Mesendoderm (in vitro differentiated cells): ENCODE results near the gene GPRIN1.
"Not testable (repeated sequence)": the region's sequence is repeated elsewhere in the genome, so short reads cannot be mapped to it uniquely, and the experiment has no call there.

ENCODE experiments used
- DNase-seq: peaks from one replicate; pipeline ENCODE4 v3.0.0; 2013
- H2AK5ac ChIP-seq: 2 replicates; pipeline ENCODE4 v1.6.1; 2013; ENCODE audit warnings: low read length, inconsistent platforms
- H2BK120ac ChIP-seq: 2 replicates; pipeline ENCODE4 v1.6.1; 2013; ENCODE audit warnings: low read depth, mild to moderate bottlenecking, low read length, moderate library complexity, mixed read lengths
- H2BK15ac ChIP-seq: replicated peaks from 2 replicates; pipeline ENCODE4 v1.6.1; 2013; ENCODE audit warnings: low read depth, mild to moderate bottlenecking, moderate library complexity
- H2BK5ac ChIP-seq: 2 replicates; pipeline ENCODE4 v1.6.1; 2013; ENCODE audit warnings: low read length, inconsistent platforms
- H3K18ac ChIP-seq: 2 replicates; pipeline ENCODE4 v1.6.1; 2013; ENCODE audit warnings: mild to moderate bottlenecking, low read length, mixed read lengths
- H3K23ac ChIP-seq: one replicate; pipeline ENCODE4 v1.6.1; 2013; ENCODE audit warnings: low read length
- H3K27ac ChIP-seq: 2 replicates; pipeline ENCODE4 v1.5.1; 2013; ENCODE audit warnings: low read depth, mild to moderate bottlenecking, inconsistent platforms, low read length, moderate library complexity
- H3K27me3 ChIP-seq: 2 replicates; pipeline ENCODE4 v1.6.1; 2013; ENCODE audit warnings: low read length, control low read depth, mild to moderate bottlenecking, inconsistent platforms; ENCODE audit not compliant: insufficient read depth, poor library complexity
- H3K36me3 ChIP-seq: 2 replicates; pipeline ENCODE4 v1.6.1; 2013; ENCODE audit warnings: low read length, inconsistent platforms; ENCODE audit not compliant: control insufficient read depth, insufficient read depth
- H3K4ac ChIP-seq: one replicate; pipeline ENCODE4 v1.6.1; 2013; ENCODE audit warnings: low read depth, mild to moderate bottlenecking, low read length, moderate library complexity
- H3K4me1 ChIP-seq: 2 replicates; pipeline ENCODE4 v1.6.1; 2013; ENCODE audit warnings: low read depth, low read length, inconsistent platforms; ENCODE audit not compliant: control insufficient read depth
- H3K4me2 ChIP-seq: 2 replicates; pipeline ENCODE4 v1.6.1; 2013; ENCODE audit warnings: low read length
- H3K4me3 ChIP-seq: 2 replicates; pipeline ENCODE4 v1.5.1; 2013; ENCODE audit warnings: mild to moderate bottlenecking, low read length
- H3K56ac ChIP-seq: one replicate; pipeline ENCODE4 v1.6.1; 2013; ENCODE audit warnings: low read length
- H3K79me1 ChIP-seq: 2 replicates; pipeline ENCODE4 v1.6.1; 2013; ENCODE audit warnings: low read length, inconsistent platforms
- H3K79me2 ChIP-seq: 2 replicates; pipeline ENCODE4 v1.6.1; 2013; ENCODE audit warnings: mild to moderate bottlenecking, low read length; ENCODE audit not compliant: control insufficient read depth, insufficient read depth
- H3K9ac ChIP-seq: 2 replicates; pipeline ENCODE4 v1.6.1; 2013; ENCODE audit warnings: low read length, inconsistent platforms
- H4K5ac ChIP-seq: one replicate; pipeline ENCODE4 v1.6.1; 2013; ENCODE audit warnings: low read length
- H4K8ac ChIP-seq: one replicate; pipeline ENCODE4 v1.6.1; 2013; ENCODE audit warnings: low read depth, mild to moderate bottlenecking, control low read depth, low read length, moderate library complexity
- WGBS: extraction: QIAGEN DNeasy Blood & Tissue Kit; methylation state at CpG from one replicate; pipeline ENCODE4 v1.1.7; 2013; ENCODE audit warnings: low lambda C conversion rate, missing lambda C conversion rate; ENCODE audit not compliant: insufficient coverage; ENCODE audit errors: extremely low coverage; 5-methylcytosine and 5-hydroxymethylcytosine counted together

Gene GPRIN1

DNA sequence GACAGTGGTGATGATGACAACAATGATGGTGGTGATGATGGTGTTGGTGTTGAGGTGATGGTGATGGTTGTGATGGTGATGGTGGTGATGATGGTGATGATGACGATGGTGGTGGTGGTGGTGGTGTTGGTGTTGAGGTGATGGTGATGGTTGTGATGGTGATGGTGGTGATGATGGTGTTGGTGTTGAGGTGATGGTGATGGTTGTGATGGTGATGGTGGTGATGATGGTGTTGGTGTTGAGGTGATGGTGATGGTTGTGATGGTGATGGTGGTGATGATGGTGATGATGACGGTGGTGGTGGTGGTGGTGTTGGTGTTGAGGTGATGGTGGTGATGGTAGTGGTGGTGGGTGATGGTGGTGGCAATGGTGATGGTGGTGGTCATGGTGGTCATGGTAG, 18.3 kb downstream of the GPRIN1 start:
- not testable (repeated sequence) for H3K4me1 ChIP-seq, H2BK5ac ChIP-seq, H2BK120ac ChIP-seq, H3K27ac ChIP-seq, H3K9ac ChIP-seq, H3K4me2 ChIP-seq, H3K18ac ChIP-seq, H3K79me2 ChIP-seq, DNase-seq, H3K23ac ChIP-seq, H3K27me3 ChIP-seq, H3K79me1 ChIP-seq, H3K4ac ChIP-seq, H3K4me3 ChIP-seq, H4K8ac ChIP-seq, H2AK5ac ChIP-seq, H3K56ac ChIP-seq, H2BK15ac ChIP-seq, H3K36me3 ChIP-seq, H4K5ac ChIP-seq
- no CpG with 5 or more reads among the region's 2 CpGs for WGBS

DNA sequence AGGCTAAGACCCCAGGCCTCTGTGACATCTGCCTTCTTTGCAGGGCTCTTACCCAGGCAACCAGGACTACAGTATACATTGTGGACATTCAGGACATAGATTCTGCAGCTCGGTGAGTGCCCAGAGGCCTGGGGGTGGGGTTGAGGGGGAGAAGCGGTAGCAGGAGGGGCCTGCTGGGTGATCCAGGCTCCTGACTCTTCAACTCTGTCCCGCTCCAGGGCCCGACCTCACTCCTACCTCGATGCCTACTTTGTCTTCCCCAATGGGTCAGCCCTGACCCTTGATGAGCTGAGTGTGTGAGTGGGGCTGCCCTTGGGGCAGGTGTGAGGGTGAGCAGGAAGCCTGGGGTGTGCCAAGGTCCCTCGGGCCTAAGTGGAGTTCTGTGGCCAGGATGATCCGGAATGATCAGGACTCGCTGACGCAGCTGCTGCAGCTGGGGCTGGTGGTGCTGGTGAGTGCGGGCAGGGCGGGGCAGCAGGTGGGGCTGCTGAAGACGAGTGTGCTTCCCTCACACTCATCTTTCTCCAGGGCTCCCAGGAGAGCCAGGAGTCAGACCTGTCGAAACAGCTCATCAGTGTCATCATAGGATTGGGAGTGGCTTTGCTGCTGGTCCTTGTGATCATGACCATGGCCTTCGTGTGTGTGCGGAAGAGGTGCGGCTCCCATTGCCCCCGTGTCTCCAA, 19.8 kb downstream of the GPRIN1 start:
- Histone ChIP-seq H3K79me2 (no peaks in the 10 kb centered on the region), H3K27me3 (no peaks in the 10 kb centered on the region), H3K79me1 (no peaks in the 10 kb centered on the region), H2BK5ac (no peak overlapping the region), H3K18ac (no peak overlapping the region), H3K23ac (no peak overlapping the region), H3K27ac (no peak overlapping the region), H3K36me3 (no peaks in the 10 kb centered on the region), H3K56ac (no peak overlapping the region), H2AK5ac (no peak overlapping the region), H3K9ac (no peak overlapping the region), H3K4me1 (no peaks in the 10 kb centered on the region), H3K4me2 (no peak overlapping the region), H3K4me3 (no peak overlapping the region), H2BK120ac (no peak overlapping the region), H3K4ac (no peak overlapping the region), H4K8ac (no peak overlapping the region), H4K5ac (no peak overlapping the region), H2BK15ac (no peak overlapping the region)
- no CpG with 5 or more reads among the region's 17 CpGs for WGBS
- DNase-seq = no peak

DNA sequence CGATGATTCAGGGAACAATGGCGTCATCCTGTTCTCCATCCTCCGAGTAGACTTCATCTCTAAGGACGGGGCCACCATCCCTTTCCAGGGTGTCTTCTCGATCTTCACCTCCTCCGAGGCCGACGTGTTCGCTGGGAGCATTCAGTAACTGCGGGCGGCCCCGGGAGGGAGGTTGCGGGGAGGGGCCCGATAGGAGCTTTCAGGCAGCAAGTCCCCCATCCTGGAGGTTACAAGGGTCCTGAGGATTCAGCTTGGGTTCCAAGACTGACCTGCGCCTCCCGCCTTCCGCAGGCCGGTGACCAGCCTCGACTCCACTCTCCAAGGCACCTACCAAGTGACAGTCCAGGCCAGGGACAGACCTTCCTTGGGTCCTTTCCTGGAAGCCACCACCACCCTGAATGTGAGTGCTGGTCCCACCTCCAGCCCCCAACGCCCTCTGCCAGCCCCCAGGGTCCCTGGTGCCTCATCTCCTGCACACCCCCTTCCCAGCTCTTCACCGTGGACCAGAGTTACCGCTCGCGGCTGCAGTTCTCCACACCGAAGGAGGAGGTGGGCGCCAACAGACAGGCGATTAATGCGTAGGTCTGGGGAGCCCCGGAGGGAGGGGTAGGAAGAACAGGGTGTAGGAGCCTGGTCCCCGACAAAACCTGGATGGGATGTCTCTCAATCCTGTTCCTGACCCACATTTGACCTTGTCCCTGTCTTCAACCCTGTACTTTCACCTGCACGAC, 20.8 kb downstream of the GPRIN1 start:
- Histone ChIP-seq H3K18ac (no peak overlapping the region), H3K4ac (no peak overlapping the region), H3K36me3 (no peaks in the 10 kb centered on the region), H3K4me2 (no peak overlapping the region), H4K5ac (no peak overlapping the region), H3K4me3 (no peak overlapping the region), H3K4me1 (no peaks in the 10 kb centered on the region), H3K23ac (no peak overlapping the region), H2AK5ac (no peak overlapping the region), H3K9ac (no peak overlapping the region), H3K27ac (no peak overlapping the region), H2BK5ac (no peak overlapping the region), H2BK15ac (no peak overlapping the region), H3K27me3 (no peaks in the 10 kb centered on the region), H3K79me1 (no peaks in the 10 kb centered on the region), H4K8ac (no peak overlapping the region), H2BK120ac (no peak overlapping the region), H3K79me2 (no peaks in the 10 kb centered on the region), H3K56ac (no peak overlapping the region)
- no peak for DNase-seq
- no CpG with 5 or more reads among the region's 31 CpGs for WGBS

DNA sequence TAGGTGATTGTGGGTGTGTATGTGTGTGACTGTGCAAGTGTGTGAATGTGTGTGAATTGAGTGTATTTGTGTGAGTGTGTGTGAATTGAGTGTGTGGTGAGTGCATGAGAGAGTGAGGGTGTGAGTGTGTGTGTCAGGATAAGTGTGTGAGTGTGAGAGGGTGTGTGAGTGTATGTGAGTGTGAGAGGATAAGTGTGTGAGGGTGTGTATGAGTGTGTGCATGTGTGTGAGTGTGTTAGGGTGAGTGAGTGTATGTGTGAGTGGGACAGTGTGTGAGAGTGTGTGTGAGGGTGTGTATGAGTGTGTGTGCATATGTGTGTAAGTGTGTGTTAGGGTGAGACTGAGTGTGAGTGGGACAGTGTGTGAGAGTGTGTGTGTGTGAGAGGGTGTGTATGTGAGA, 21.7 kb downstream of the GPRIN1 start:
- Histone ChIP-seq H3K18ac (no peak overlapping the region), H4K5ac (no peak overlapping the region), H3K27ac (no peak overlapping the region), H3K79me2 (no peaks in the 10 kb centered on the region), H3K56ac (no peak overlapping the region), H3K79me1 (no peaks in the 10 kb centered on the region), H3K4ac (no peak overlapping the region), H3K23ac (no peak overlapping the region), H3K4me3 (no peak overlapping the region), H3K9ac (no peak overlapping the region), H2BK15ac (no peak overlapping the region), H2BK120ac (no peak overlapping the region), H3K27me3 (no peaks in the 10 kb centered on the region), H2BK5ac (no peak overlapping the region), H3K4me1 (no peaks in the 10 kb centered on the region), H3K4me2 (no peak overlapping the region), H3K36me3 (no peaks in the 10 kb centered on the region), H2AK5ac (no peak overlapping the region), H4K8ac (no peak overlapping the region)
- no peak for DNase-seq

DNA sequence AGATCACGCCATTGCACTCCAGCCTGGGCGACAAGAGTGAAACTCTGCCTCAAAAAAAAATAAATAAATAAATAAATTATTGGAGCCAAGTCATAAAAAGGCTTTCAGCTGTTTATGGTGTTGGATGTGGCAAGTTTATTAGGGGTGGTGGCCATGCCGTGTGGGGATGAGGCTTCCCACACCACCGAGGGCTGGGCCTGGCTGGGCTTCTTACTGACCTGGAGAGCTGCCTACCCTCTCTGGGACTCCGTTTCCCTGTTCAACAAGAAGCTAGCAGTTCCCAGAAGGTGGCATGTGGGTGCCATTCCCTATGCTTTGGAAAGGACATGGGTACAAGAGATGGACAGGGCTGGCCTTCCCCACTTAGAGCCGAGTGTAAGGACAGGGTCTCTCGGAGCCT, 22.6 kb downstream of the GPRIN1 start:
- H3K4me2 ChIP-seq = no peak overlapping the region
- no peak overlapping the region for H2AK5ac ChIP-seq
- H3K4ac ChIP-seq = no peak overlapping the region
- no peak overlapping the region for H2BK5ac ChIP-seq
- H3K79me2 ChIP-seq = no peaks in the 10 kb centered on the region
- H2BK15ac ChIP-seq = no peak overlapping the region
- no peaks in the 10 kb centered on the region for H3K36me3 ChIP-seq
- H3K27me3 ChIP-seq = no peaks in the 10 kb centered on the region
- H3K79me1 ChIP-seq = no peaks in the 10 kb centered on the region
- H2BK120ac ChIP-seq = no peak overlapping the region
- H4K8ac ChIP-seq = no peak overlapping the region
- no peak overlapping the region for H3K4me3 ChIP-seq
- no CpG with 5 or more reads among the region's 7 CpGs for WGBS
- no peak overlapping the region for H4K5ac ChIP-seq
- no peaks in the 10 kb centered on the region for H3K4me1 ChIP-seq
- no peak overlapping the region for H3K18ac ChIP-seq
- H3K56ac ChIP-seq = no peak overlapping the region
- DNase-seq = no peak
- H3K27ac ChIP-seq = no peak overlapping the region
- no peak overlapping the region for H3K23ac ChIP-seq
- no peak overlapping the region for H3K9ac ChIP-seq

DNA sequence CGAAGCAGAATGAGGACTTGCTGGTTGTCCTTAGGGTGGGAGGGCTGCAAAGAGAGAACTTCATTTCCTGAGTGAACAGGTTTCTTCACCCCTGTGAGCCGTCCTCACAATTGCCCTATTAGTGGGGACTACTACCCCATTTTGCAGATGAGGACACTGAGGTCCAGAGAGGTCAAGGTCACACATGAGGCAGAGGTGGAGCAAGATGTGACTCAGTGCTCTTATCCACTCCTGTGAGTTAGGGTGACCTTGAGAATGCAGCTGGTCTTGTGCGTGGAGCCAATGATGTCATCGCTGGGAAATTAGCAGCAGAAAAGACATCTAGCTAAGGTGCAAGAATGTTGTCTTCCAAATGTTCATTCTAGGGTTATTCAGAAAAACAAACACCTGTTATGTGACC, 26.9 kb downstream of the GPRIN1 start:
- no peaks in the 10 kb centered on the region for H3K79me1 ChIP-seq
- H3K23ac ChIP-seq = no peak overlapping the region
- H3K18ac ChIP-seq = no peak overlapping the region
- no peak for DNase-seq
- no peak overlapping the region for H2BK120ac ChIP-seq
- H3K4me1 ChIP-seq = no peaks in the 10 kb centered on the region
- H3K9ac ChIP-seq = no peak overlapping the region
- no peak overlapping the region for H2BK15ac ChIP-seq
- H3K36me3 ChIP-seq = no peaks in the 10 kb centered on the region
- H3K56ac ChIP-seq = no peak overlapping the region
- no peak overlapping the region for H3K27ac ChIP-seq
- no peak overlapping the region for H4K5ac ChIP-seq
- H3K79me2 ChIP-seq = no peaks in the 10 kb centered on the region
- H2AK5ac ChIP-seq = no peak overlapping the region
- no peak overlapping the region for H3K4ac ChIP-seq
- WGBS = no CpG with 5 or more reads among the region's 4 CpGs
- no peak overlapping the region for H3K4me2 ChIP-seq
- no peak overlapping the region for H3K4me3 ChIP-seq
- H2BK5ac ChIP-seq = no peak overlapping the region
- no peaks in the 10 kb centered on the region for H3K27me3 ChIP-seq
- no peak overlapping the region for H4K8ac ChIP-seq
